Uterus (tissue), 4 donors: ENCODE measurements around the gene TMEM51. TPM values are rescaled to one million over a fixed set of nuclear protein-coding genes. Genes with fewer than 3 reads are reported as not detected.

Source experiments
- DNase-seq, 2 donors: peaks; one replicate each; pipeline ENCODE4 v3.0.0-alpha.2; 2019 to 2020
- H3K27ac ChIP-seq, 2 donors: fragments of 200-600 bp; sonication (generic); 1 replicate in 1 of 2; 2 replicates in 1 of 2; pipeline ENCODE4 v1.5.1; 2016 to 2018
- H3K27me3 ChIP-seq, 2 donors: fragments of 200-600 bp; sonication (generic); one replicate each; pipeline ENCODE4 v1.5.1; 2018 to 2019; ENCODE audit warnings: control low read depth in 1 of 2
- H3K36me3 ChIP-seq, 2 donors: fragments of 200-600 bp; sonication (generic); one replicate each; pipeline ENCODE4 v1.5.1; 2019; ENCODE audit warnings: control low read depth in 1 of 2
- H3K4me1 ChIP-seq, 2 donors: fragments of 200-600 bp; sonication (generic); one replicate each; pipeline ENCODE4 v1.5.1; 2018 to 2019; ENCODE audit warnings: control low read depth in 1 of 2
- H3K4me3 ChIP-seq, 2 donors: fragments of 200-600 bp; sonication (generic); 1 replicate in 1 of 2; 2 replicates in 1 of 2; pipeline ENCODE4 v1.5.1; 2018 to 2019; ENCODE audit warnings: mild to moderate bottlenecking in 1 of 2
- H3K9me3 ChIP-seq, 2 donors: fragments of 200-600 bp; sonication (generic); one replicate each; pipeline ENCODE4 v1.5.1; 2019; ENCODE audit warnings: control low read depth in 1 of 2
- POLR2A ChIP-seq, 2 donors: fragments of 450-650 bp; IDR thresholded peaks; one replicate each; pipeline ENCODE4 v1.6.1; 2016; ENCODE audit warnings: antibody characterized with exemption in 2 of 2, mild to moderate bottlenecking in 1 of 2, moderate library complexity in 1 of 2
- intact Hi-C: fragments of 100-400 bp; cut with DNase I; formaldehyde crosslinking; loops from one replicate; pipeline ENCODE4 v1.15.1; 2023; ENCODE audit warnings: low total_unique reads
- total RNA-seq, 4 donors: library from RNA; depleted of rRNA in 3 of 4; stranded (reverse); fragments of >200 nt in 3 of 4; gene quantifications; one replicate each; pipeline versions ENCODE4 v1.1.0 to v1.2.4, GENCODE V29; 2014 to 2023
- TF ChIP-seq, protein P1 (sequence below), 4 experiments: fragments of 200-600 bp in 2 of 4; fragments of 450-650 bp in 2 of 4; sonication (generic) in 2 of 4; IDR thresholded peaks; one replicate each; pipeline ENCODE4 v1.5.1; 2016 to 2019; ENCODE audit warnings: antibody characterized with exemption in 4 of 4, mild to moderate bottlenecking in 2 of 4, moderate library complexity in 1 of 4
- donor health status: DM: yes; HTN: yes; CAD: no.

TMEM51 gene
- total RNA-seq, 4 donors from 2014 or later: 1.3 to 45.0 (median 9.9) TPM

- DNase-seq: no peak
- intact Hi-C loops: no loop called here
- TF ChIP-seq POLR2A (IDR thresholded peaks at IDR 0.05): no peak
- TF ChIP-seq, protein P1, sequence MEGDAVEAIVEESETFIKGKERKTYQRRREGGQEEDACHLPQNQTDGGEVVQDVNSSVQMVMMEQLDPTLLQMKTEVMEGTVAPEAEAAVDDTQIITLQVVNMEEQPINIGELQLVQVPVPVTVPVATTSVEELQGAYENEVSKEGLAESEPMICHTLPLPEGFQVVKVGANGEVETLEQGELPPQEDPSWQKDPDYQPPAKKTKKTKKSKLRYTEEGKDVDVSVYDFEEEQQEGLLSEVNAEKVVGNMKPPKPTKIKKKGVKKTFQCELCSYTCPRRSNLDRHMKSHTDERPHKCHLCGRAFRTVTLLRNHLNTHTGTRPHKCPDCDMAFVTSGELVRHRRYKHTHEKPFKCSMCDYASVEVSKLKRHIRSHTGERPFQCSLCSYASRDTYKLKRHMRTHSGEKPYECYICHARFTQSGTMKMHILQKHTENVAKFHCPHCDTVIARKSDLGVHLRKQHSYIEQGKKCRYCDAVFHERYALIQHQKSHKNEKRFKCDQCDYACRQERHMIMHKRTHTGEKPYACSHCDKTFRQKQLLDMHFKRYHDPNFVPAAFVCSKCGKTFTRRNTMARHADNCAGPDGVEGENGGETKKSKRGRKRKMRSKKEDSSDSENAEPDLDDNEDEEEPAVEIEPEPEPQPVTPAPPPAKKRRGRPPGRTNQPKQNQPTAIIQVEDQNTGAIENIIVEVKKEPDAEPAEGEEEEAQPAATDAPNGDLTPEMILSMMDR (IDR thresholded peaks at IDR 0.05): no peak
Observed at GRCh38 chr1:15222653-15223303, 69.2 kb downstream of the TMEM51 start.

GRCh38 chr1:15224259-15224869 is 70.8 kb downstream of the TMEM51 start:
- intact Hi-C loops: no loop called here
- no peaks in the 10 kb centered on the region for H3K36me3 ChIP-seq
- no peak for TF ChIP-seq POLR2A (IDR thresholded peaks at IDR 0.05)
- TF ChIP-seq, protein P1 (IDR thresholded peaks at IDR 0.05): no peak
- no peaks in the 10 kb centered on the region for H3K4me1 ChIP-seq
- H3K9me3 ChIP-seq: no peaks in the 10 kb centered on the region
- no peak overlapping the region for H3K4me3 ChIP-seq
- no peaks in the 10 kb centered on the region for H3K27me3 ChIP-seq
- DNase-seq: no peak
- no peak overlapping the region for H3K27ac ChIP-seq

More at GRCh38 chr1:15222653-15223303, 69.2 kb downstream of the TMEM51 start:
- Histone ChIP-seq H3K4me3 (no peak overlapping the region), H3K9me3 (no peaks in the 10 kb centered on the region), H3K4me1 (no peaks in the 10 kb centered on the region), H3K27ac (no peak overlapping the region), H3K36me3 (no peaks in the 10 kb centered on the region), H3K27me3 (no peaks in the 10 kb centered on the region)

- H3K4me1 ChIP-seq: no peaks in the 10 kb centered on the region
- DNase-seq: no peak
- no peaks in the 10 kb centered on the region for H3K27me3 ChIP-seq
- no peak overlapping the region for H3K27ac ChIP-seq
- TF ChIP-seq, protein P1 (IDR thresholded peaks at IDR 0.05): no peak
- TF ChIP-seq POLR2A (IDR thresholded peaks at IDR 0.05): no peak
- no peaks in the 10 kb centered on the region for H3K36me3 ChIP-seq
- intact Hi-C loops: no loop called here
- H3K4me3 ChIP-seq: no peak overlapping the region
- H3K9me3 ChIP-seq: no peaks in the 10 kb centered on the region
Observed at GRCh38 chr1:15224974-15225373, 71.4 kb downstream of the TMEM51 start.

DNA sequence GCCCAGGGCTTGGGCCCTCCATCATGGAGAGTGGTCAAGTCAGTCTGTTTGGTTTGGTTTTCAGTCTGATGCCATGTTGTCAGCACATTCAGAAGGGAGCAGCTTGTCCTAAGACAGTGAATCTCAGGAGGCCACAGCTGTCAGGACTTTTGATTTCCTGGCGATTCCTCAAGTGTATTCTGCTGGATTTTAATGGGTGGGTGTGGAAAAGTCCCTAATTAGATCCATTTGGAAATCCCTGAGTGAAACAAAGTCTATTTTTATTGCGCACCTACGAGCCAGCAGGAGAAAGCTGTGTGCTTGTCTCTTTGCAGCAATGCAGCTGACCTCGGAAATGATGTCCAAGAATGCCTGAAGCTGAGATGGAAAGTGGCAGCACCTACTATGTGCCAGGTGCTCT is 71.9 kb downstream of the TMEM51 start:
- Histone ChIP-seq H3K4me3 (no peak overlapping the region), H3K4me1 (no peaks in the 10 kb centered on the region), H3K9me3 (no peaks in the 10 kb centered on the region), H3K36me3 (no peaks in the 10 kb centered on the region), H3K27ac (no peak overlapping the region), H3K27me3 (no peaks in the 10 kb centered on the region)
- TF ChIP-seq, protein P1 (IDR thresholded peaks at IDR 0.05): no peak
- no peak for TF ChIP-seq POLR2A (IDR thresholded peaks at IDR 0.05)
- intact Hi-C loops: no loop called here
- DNase-seq: no peak

GRCh38 chr1:15226388-15227255 is 73.1 kb downstream of the TMEM51 start:
- TF ChIP-seq POLR2A (IDR thresholded peaks at IDR 0.05): no peak
- TF ChIP-seq, protein P1 (IDR thresholded peaks at IDR 0.05): no peak
- Histone ChIP-seq H3K36me3 (no peaks in the 10 kb centered on the region), H3K4me1 (no peaks in the 10 kb centered on the region), H3K27me3 (no peaks in the 10 kb centered on the region), H3K4me3 (no peak overlapping the region), H3K27ac (no peak overlapping the region), H3K9me3 (no peaks in the 10 kb centered on the region)
- intact Hi-C loops: no loop called here
- no peak for DNase-seq
